ENCODE measurements around the gene ULBP3.

The ULBP3 gene

GRCh38 chr6:150091476-150091875, 22.6 kb upstream of the ULBP3 start:
- Histone ChIP-seq H3K27me3 (ENCODE audit: insufficient read depth, poor library complexity, severe bottlenecking) (peaks cover 2% of the 10 kb centered on the region), H3K27ac (replicated peaks) (no peak overlapping the region), H3K4me3 (replicated peaks; ENCODE audit: insufficient read depth, low read length) (no peak overlapping the region)
- TF ChIP-seq GABPA (IDR thresholded peaks at IDR 0.05; ENCODE audit: low read depth), result no peak
- TF ChIP-seq SPI1 (IDR thresholded peaks at IDR 0.05; ENCODE audit: borderline replicate concordance, low read depth), result no peak
- no peak for TF ChIP-seq POLR2AphosphoS5 (IDR thresholded peaks at IDR 0.05; ENCODE audit: low read depth)
- TF ChIP-seq CTCF (IDR thresholded peaks at IDR 0.05; ENCODE audit: insufficient read depth, low read length), result no peak
- no peak for TF ChIP-seq REST (IDR thresholded peaks at IDR 0.05; ENCODE audit: insufficient replicate concordance, low read depth)
- no peak for DNase-seq (ENCODE audit: low read depth in 1 of 2, low spot score in 1 of 2)

- Histone ChIP-seq H3K27ac (replicated peaks) (no peak overlapping the region), H3K27me3 (ENCODE audit: insufficient read depth, poor library complexity, severe bottlenecking) (peaks cover 2% of the 10 kb centered on the region), H3K4me3 (replicated peaks; ENCODE audit: insufficient read depth, low read length) (no peak overlapping the region)
- no peak for TF ChIP-seq SPI1 (IDR thresholded peaks at IDR 0.05; ENCODE audit: borderline replicate concordance, low read depth)
- no peak for TF ChIP-seq POLR2AphosphoS5 (IDR thresholded peaks at IDR 0.05; ENCODE audit: low read depth)
- no peak for TF ChIP-seq REST (IDR thresholded peaks at IDR 0.05; ENCODE audit: insufficient replicate concordance, low read depth)
- no peak for TF ChIP-seq GABPA (IDR thresholded peaks at IDR 0.05; ENCODE audit: low read depth)
- no peak for TF ChIP-seq CTCF (IDR thresholded peaks at IDR 0.05; ENCODE audit: insufficient read depth, low read length)
- no peak for DNase-seq (ENCODE audit: low read depth in 1 of 2, low spot score in 1 of 2)
Measured at GRCh38 chr6:150090328-150090727, 21.4 kb upstream of the ULBP3 start.

GRCh38 chr6:150088481-150089154, 19.7 kb upstream of the ULBP3 start:
- Histone ChIP-seq H3K27ac (replicated peaks) (no peak overlapping the region), H3K4me3 (replicated peaks; ENCODE audit: insufficient read depth, low read length) (no peak overlapping the region), H3K27me3 (ENCODE audit: insufficient read depth, poor library complexity, severe bottlenecking) (peaks cover 2% of the 10 kb centered on the region)
- TF ChIP-seq POLR2AphosphoS5 (IDR thresholded peaks at IDR 0.05; ENCODE audit: low read depth), result no peak
- no peak for TF ChIP-seq REST (IDR thresholded peaks at IDR 0.05; ENCODE audit: insufficient replicate concordance, low read depth)
- TF ChIP-seq CTCF (IDR thresholded peaks at IDR 0.05; ENCODE audit: insufficient read depth, low read length), result no peak
- TF ChIP-seq GABPA (IDR thresholded peaks at IDR 0.05; ENCODE audit: low read depth), result no peak
- TF ChIP-seq SPI1 (IDR thresholded peaks at IDR 0.05; ENCODE audit: borderline replicate concordance, low read depth), result no peak
- DNase-seq (ENCODE audit: low read depth in 1 of 2, low spot score in 1 of 2), result no peak
